Stimulated activated CD8-positive, alpha-beta memory T cell treated with anti-CD3 and anti-CD28 coated beads, Interleukin-15, amount 100 ng/mL, for 24 hours (primary cell): Measurements from ENCODE around the gene ROBO2.

Experiments
- DNase-seq: peaks from one replicate; pipeline ENCODE4 v3.0.0-alpha.2; 2020; ENCODE audit warnings: low read depth

The ROBO2 gene

DNA sequence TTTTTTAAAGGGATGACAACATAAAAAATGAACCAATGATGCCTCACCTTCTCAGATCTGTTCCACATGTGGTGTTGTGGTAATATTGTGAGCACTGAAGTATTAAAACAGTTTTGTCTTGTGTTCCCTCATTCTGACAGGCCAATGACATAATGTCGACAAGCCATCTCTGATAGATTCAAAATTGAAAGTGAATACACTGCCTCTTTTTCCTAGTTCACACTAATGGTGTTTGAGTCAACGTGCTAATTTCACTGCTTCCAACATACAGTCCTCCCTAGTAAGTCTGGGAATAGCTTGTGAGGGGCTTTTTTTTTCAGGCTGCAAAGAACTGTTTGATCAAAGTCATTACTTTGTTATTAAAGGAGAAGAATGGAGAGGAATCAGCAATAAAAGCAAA, 82.8 kb downstream of the ROBO2 start:
- DNase-seq: no peak

GRCh38 chr3:77125966-77126365, 86.1 kb downstream of the ROBO2 start:
- no peak for DNase-seq

DNA sequence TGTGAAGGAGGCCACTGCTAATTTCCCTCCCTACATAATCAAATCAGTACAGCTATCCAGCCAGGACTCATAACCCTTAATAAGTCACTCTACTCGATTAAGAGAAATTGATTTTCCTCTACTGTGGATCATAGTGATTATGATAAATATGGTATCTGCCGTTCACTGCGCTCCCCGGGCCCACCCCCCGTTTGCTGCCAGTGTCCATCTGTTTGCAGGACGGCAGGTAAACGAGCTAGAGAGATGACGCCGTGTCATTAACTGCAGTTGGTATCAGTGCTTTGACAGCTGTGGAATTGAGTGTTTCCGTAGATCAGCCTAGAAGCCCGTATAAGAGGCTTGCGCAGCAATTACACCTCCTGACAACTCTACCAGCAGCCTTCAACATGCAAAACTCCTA, 94.9 kb downstream of the ROBO2 start:
- DNase-seq: no peak

DNA sequence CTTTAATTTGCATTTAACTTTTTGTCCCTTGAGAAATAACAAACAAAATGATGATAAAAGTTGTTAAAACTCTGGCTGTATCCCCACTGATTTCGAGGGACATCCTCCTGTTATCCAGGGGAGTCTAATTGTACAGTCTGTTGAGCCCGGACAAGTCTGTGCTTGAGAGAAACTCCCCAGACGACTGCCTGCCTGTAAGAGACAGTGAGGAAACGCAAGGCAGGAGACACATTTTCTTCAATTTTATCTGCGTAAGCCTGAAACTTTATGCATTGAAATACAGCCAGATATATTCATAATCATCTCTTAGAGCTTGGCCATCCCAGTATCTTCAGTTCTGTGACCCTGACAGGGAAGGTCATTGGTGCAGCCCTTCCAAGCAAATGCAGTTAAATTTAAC, 97.7 kb downstream of the ROBO2 start:
- no peak for DNase-seq

- DNase-seq: no peak
These were observed 99.7 kb downstream of the ROBO2 start for GRCh38 chr3:77139624-77140023.

DNA sequence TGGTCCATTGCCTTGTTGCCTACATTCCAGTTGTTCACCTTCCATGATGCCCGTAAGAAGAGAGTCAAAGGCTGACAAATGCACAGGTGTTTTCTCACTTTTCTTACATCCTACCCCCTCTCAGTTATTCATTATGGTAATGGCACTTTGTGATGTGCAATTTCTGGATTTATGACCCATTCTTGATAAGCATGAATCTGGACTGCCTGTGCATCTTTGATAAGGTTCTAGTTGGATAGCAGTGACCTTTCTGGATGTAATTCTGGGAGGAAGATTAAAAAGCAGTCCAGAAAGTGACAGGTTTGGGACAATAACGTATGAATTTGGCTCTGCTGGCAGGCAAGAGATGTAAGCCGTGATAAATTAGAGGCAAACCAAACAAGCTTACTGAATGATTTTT, 101.5 kb downstream of the ROBO2 start:
- DNase-seq: no peak

- no peak for DNase-seq
These were observed 102.7 kb downstream of the ROBO2 start for GRCh38 chr3:77142578-77142977.

DNA sequence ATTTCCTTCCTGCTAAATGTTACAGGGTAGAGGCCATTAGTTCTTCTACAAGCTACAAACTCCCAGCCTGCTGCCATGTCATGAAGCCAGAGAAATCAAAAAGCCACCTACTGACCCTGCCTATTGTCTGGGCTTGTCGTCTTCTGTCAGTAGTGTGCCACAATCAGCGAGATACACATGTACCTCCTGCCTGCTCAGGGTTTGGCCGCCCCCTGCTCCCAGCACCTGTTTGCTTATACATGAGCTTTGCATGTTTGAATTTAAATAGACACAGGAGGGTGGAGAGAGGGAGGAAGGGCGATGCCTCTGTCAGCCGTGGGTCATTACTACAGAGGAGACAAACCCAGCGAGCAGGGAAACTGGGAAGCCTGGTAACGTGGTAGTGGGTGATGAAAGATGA, 106.1 kb downstream of the ROBO2 start:
- no peak for DNase-seq

DNA sequence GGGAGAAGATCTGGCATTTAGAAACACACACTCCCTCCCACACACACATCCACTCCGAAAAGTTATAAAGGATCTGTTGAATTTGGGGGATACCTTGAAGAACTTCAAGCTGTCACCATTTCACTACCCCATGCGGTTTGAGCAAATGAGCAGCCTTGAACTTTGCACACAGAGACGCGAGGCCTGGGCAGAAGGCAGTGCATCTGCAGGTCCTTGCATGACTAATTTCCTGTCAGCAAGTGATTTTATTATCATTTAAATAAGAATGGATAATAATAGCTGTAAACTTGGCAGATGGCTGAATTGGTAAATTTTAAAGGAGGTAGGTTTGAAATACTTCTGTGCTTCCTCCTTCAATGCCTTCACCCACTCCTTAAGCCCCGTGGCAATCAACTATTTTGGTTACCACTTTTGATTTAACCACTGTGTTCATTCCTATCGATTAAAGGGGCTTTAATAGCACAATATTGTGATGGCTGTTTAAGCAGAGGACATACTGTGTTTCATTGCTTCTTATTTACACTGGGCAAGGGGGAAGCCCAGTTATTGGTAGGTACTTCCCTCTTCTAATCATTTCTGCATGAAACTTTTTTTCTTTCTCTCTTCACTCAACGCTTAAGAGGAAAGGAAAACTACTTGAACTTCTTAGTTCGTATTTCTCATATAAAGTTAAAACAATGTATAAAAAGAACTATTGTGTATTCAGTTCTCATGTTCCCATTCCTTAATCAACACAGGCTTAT, 108.1 kb downstream of the ROBO2 start:
- no peak for DNase-seq

DNA sequence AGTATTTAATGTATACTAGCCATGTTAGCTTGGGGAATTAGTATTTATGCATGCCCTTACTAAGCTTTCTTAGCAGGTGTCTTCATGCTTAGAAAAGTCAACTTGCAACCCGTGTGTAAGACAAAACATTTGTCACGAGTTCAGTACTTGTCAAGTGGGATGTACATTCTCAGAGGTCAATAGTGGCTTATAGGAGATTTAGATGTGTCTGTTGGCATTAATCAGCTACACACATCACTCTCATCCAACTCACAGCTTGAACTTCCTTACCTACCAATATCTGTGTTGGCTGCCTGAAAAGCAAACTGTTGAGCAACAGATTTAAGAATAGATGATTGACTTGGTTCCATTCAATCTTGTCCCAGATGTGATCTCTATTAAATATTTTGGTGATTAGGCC, 109.5 kb downstream of the ROBO2 start:
- DNase-seq: no peak

DNA sequence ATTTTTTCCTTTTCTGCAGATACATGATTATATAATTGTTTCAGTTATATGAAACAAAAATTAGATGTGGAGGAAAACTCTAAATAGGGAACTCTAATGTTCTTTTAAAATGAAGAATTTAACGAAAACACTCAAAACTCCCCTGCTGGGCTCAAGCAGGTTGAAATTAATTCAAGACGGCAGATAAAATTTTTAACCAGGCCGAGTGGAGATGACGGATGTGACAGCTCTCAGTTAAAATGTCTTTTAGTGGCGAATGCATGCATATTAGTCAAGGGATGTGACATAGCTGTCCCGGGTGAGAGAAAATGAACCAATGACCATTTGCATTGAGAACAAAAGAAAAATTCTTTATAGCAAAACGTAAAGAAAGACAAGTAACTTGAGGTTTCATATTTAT, 110.1 kb downstream of the ROBO2 start:
- no peak for DNase-seq

DNA sequence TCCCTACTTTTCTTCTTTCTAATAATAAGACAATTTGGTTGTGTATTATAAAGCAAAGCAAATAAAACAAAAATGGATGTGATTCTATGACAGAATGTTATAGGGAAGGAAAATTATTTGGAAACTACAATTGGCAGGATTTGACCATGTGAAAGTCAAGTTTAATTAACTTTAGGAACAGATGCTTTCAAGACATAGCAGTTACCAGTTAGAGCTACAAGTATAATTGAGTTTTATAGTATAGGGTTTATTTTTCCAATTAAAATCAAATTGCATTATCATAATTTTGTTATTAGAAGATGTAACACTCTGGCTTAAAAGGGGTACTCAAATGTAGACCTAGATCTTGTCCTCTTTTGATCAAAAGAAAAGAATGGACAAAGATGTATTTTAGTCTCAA, 110.9 kb downstream of the ROBO2 start:
- DNase-seq: no peak

DNA sequence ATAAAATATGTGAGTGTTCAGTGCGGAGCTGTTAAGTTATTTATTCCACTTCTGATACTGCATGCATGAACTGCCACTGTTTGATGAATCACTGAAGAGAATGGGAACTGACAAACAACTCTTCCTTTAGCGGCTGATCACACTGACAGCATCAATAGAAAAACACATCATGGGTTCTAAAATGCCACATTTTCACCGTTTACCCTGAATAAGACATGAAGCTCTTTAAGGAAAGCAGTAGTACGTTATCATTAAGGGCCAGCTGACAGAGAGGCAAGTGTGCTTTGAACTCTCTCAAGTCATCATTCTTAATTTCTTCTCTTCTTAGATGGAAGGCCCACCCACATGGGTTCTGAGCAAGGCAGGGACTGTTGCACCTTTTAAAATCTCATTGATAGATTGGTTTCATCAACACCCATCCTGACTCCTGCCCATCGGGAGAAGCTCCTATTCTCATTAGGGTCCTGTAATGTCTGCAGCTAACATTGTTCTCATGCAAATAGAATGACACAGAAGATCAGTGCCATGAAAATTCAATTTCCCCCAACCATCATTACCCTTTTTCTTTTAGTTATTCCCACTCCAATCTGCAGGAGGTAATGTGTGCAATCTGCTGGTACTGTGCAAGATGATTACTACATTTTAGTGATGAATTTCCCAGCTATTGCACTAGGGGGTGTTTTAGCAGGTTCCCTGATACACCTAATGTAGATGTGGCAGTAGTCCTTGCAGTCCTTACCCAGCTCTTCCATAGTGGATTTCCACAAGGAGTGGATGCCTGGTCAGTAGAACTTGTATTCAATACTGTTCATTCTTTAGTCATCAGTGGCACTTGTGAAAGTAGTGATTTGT, 119.1 kb downstream of the ROBO2 start:
- no peak for DNase-seq

- DNase-seq: no peak
These were observed 121.1 kb downstream of the ROBO2 start for GRCh38 chr3:77160931-77161497.

GRCh38 chr3:77169823-77170222, 129.9 kb downstream of the ROBO2 start:
- DNase-seq: no peak

GRCh38 chr3:77171026-77171425, 131.1 kb downstream of the ROBO2 start:
- DNase-seq: no peak

GRCh38 chr3:77179762-77180161, 139.9 kb downstream of the ROBO2 start:
- DNase-seq: no peak

DNA sequence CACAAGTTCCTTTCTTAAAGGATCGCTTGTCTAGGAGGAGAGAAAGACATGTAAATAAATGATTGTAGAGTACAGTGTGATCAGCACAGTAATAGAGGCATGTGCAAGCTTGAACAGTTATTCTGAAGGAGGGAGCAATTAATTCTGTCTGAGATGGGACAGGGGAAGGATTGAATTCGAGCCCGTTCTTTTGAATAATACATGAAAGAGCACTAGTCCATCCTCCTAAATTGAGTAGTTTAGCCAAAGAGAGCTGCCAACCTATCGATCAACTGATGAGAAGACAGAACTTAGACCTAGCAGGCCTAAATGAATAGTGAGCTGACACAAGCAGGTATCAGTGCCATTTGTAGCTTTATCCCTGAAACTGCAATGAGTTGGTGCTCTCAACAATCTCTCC, 142.4 kb downstream of the ROBO2 start:
- DNase-seq: no peak

DNA sequence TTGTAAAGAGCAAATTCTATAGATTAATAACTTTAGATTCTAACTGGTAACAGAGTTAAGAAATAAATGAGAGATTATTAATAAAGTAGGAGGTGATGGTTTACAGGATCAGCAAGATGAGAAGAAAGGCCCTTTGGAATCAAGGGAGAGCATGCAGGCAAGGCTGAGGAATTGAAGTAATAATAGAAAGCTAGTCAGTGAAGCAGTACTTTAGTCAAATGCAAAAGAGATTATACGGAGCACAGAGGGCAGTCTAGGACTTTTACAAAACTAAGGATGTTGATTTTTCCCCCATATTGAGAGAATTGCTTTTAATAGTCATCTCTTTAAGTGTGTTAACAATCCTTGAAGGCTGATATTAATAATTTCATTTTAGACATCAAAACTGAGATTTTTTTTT, 146.4 kb downstream of the ROBO2 start:
- no peak for DNase-seq

DNA sequence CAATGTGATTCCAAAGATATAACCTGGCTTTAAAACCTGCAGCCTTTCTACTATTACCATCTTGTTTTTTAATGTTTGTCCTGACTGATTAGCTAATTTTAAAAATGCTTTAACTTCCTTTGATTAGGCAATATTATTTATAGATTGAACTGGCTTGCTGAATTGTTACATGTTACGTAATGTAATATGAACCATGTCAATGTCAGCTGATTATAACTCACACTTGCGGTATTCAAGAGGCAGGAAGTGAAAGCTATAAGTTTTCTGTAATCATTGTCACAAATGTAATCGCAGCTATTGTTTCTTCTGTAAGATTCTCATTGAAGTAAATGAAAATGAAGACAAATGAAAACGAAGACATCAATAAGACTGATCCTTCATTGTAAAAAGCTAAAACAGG, 146.8 kb downstream of the ROBO2 start:
- DNase-seq: no peak

- no peak for DNase-seq
These were observed 148.3 kb downstream of the ROBO2 start for GRCh38 chr3:77188210-77188609.

DNA sequence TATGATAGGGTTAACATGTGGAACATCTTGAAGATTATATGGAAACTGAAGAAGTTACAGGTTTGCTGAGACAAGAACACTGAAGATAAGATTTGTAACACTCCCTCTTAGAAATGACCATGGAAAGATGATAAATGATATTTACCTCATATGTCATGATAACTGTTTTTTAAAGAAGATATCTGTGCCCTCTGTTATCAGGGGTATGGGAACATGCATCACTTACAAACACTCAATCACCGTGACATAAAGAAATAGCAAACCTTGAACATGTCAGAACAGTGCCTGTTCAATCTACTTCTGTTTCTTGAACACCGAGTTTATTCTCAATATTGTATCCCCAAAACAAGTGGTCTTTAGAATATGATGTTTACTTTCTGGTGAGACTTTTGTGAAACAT, 149.4 kb downstream of the ROBO2 start:
- no peak for DNase-seq

GRCh38 chr3:77189684-77190083, 149.8 kb downstream of the ROBO2 start:
- no peak for DNase-seq
